Fibroblast of the aortic adventitia (primary cell): ENCODE results near the gene SERTAD1. TPM values are rescaled to one million over a fixed set of nuclear protein-coding genes. Genes with fewer than 3 reads are reported as not detected.

Experiments
- DNase-seq: peaks from one replicate; pipeline ENCODE4 v3.0.0-alpha.2; 2010; ENCODE audit warnings: low read depth
- H3K4me3 ChIP-seq: 2 replicates; pipeline ENCODE4 v1.5.1; 2011; ENCODE audit warnings: low read depth, mild to moderate bottlenecking, control low read depth, low read length, moderate library complexity
- CTCF ChIP-seq: IDR thresholded peaks from 2 replicates; pipeline ENCODE4 v1.5.1; 2011; ENCODE audit warnings: mild to moderate bottlenecking, low read length, control low read depth, inconsistent platforms; ENCODE audit not compliant: insufficient read depth
- small RNA-seq: library from RNA; depleted of rRNA; stranded (forward); fragments of <200 nt; gene quantifications from one replicate; pipeline ENCODE3, GENCODE V24; 2012
- total RNA-seq: library from RNA; depleted of rRNA; stranded (reverse); fragments of >200 nt; gene quantifications from 2 replicates; pipeline ENCODE4 v1.2.3, GENCODE V29; 2012; ENCODE audit warnings: low replicate concordance

Gene SERTAD1
- total RNA-seq, 1 donor: 13.8 TPM

- TF ChIP-seq CTCF: no peak
- DNase-seq: no peak
- no peak overlapping the region for H3K4me3 ChIP-seq
Observed at GRCh38 chr19:40376286-40376862, 49.4 kb downstream of the SERTAD1 start.

GRCh38 chr19:40374084-40374483 is 51.7 kb downstream of the SERTAD1 start:
- no peak overlapping the region for H3K4me3 ChIP-seq
- TF ChIP-seq CTCF: no peak

GRCh38 chr19:40371802-40372122 is 54.0 kb downstream of the SERTAD1 start:
- no peak for DNase-seq
- no peak overlapping the region for H3K4me3 ChIP-seq
- TF ChIP-seq CTCF: no peak

More at GRCh38 chr19:40374084-40374483, 51.7 kb downstream of the SERTAD1 start:
- DNase-seq: no peak

Small RNA genes within 50 kb of the gene (small RNA-seq; reads per million reads assigned to genes)
- not detected for gene RF00017

Other genes starting within 250 kb of the SERTAD1 start
- 5.0 and 8.0 TPM in 2 replicates for gene MAP3K10, start 234.6 kb downstream of the SERTAD1 start, total RNA-seq
- gene TTC9B, start 207.6 kb downstream of the SERTAD1 start, total RNA-seq: not detected in 2 replicates
- 0.33 TPM in 1 of 2 replicates, not detected in the other for gene CCNP, start 199.3 kb downstream of the SERTAD1 start, total RNA-seq
- gene AKT2, start 140.6 kb downstream of the SERTAD1 start, total RNA-seq: 124 and 132 TPM in 2 replicates
- 1.2 and 9.1 TPM in 2 replicates for gene C19orf47, start 77.6 kb downstream of the SERTAD1 start, total RNA-seq
- 179 and 252 TPM in 2 replicates for gene PLD3, start 77.3 kb downstream of the SERTAD1 start, total RNA-seq
- gene HIPK4, start 35.8 kb downstream of the SERTAD1 start, total RNA-seq: 0.18 TPM in 1 of 2 replicates, not detected in the other
- gene PRX, start 12.6 kb downstream of the SERTAD1 start, total RNA-seq: 2.0 and 10.2 TPM in 2 replicates
- gene SERTAD3, start 18.3 kb upstream of the SERTAD1 start, total RNA-seq: 6.2 and 24.4 TPM in 2 replicates
- gene BLVRB, start 39.8 kb upstream of the SERTAD1 start, total RNA-seq: 71.5 and 77.2 TPM in 2 replicates
- 3.5 and 9.5 TPM in 2 replicates for gene SPTBN4, start 41.0 kb upstream of the SERTAD1 start, total RNA-seq
- 5.7 and 24.9 TPM in 2 replicates for gene SHKBP1, start 150.9 kb upstream of the SERTAD1 start, total RNA-seq
- 31.5 and 38.9 TPM in 2 replicates for gene LTBP4, start 175.4 kb upstream of the SERTAD1 start, total RNA-seq